Activated CD4-positive, alpha-beta T cell treated with anti-CD3 and anti-CD28 coated beads for 36 hours (primary cell): ENCODE measurements around the gene NFKBIB. TPM values are rescaled to one million over a fixed set of nuclear protein-coding genes. Genes with fewer than 3 reads are reported as not detected.
"Not testable (repeated sequence)": the region's sequence is repeated elsewhere in the genome, so short reads cannot be mapped to it uniquely, and the experiment has no call there.

ENCODE experiments used
- ATAC-seq: fragments of 200-7000 bp; cut with Tn5 transposase; one replicate; pipeline ENCODE4 v1.10.0; 2021; ENCODE audit warnings: mild to moderate bottlenecking, moderate library complexity
- CTCF ChIA-PET: fragments of 350-600 bp; sonication (Branson Sonifier 250); formaldehyde crosslinking; loops from one replicate; lab custom pipeline; 2021; ENCODE audit warnings: antibody characterized with exemption; lab: Charles Lee
- POLR2A ChIA-PET: fragments of 350-600 bp; sonication (Branson Sonifier 250); formaldehyde crosslinking; loops from one replicate; lab custom pipeline; 2021; ENCODE audit warnings: antibody characterized with exemption, inconsistent platforms; lab: Charles Lee
- DNase-seq: peaks from one replicate; pipeline ENCODE4 v3.0.0-alpha.2; 2020
- H3K27ac Mint-ChIP-seq: one replicate; pipeline ENCODE4 v1.8.0; 2021; ENCODE audit warnings: mixed read lengths
- H3K27me3 Mint-ChIP-seq: one replicate; pipeline ENCODE4 v1.8.0; 2021; ENCODE audit warnings: mixed read lengths
- H3K36me3 Mint-ChIP-seq: one replicate; pipeline ENCODE4 v1.8.0; 2021; ENCODE audit warnings: low read depth, mixed read lengths
- H3K4me1 Mint-ChIP-seq: one replicate; pipeline ENCODE4 v1.8.0; 2021; ENCODE audit warnings: mixed read lengths
- H3K4me3 Mint-ChIP-seq: one replicate; pipeline ENCODE4 v1.8.0; 2021; ENCODE audit warnings: mild to moderate bottlenecking, moderate library complexity, mixed read lengths
- H3K9me3 Mint-ChIP-seq: one replicate; pipeline ENCODE4 v1.8.0; 2021; ENCODE audit warnings: low read depth, mixed read lengths
- intact Hi-C, 2 experiments: fragments of 100-400 bp; cut with DNase I in 1 of 2; cut with micrococcal nuclease in 1 of 2; formaldehyde crosslinking; loops; one replicate each; pipeline versions ENCODE4 v1.14.2 to v1.15.1; 2022 to 2024; cut with DNase I, micrococcal nuclease
- total RNA-seq, 2 experiments: library from RNA; stranded (reverse); gene quantifications; one replicate each; pipeline ENCODE4 v1.2.3, GENCODE V29; 2021

The NFKBIB gene
- total RNA-seq, 2 experiments from 2014 or later = 49.4 to 52.5 TPM

DNA sequence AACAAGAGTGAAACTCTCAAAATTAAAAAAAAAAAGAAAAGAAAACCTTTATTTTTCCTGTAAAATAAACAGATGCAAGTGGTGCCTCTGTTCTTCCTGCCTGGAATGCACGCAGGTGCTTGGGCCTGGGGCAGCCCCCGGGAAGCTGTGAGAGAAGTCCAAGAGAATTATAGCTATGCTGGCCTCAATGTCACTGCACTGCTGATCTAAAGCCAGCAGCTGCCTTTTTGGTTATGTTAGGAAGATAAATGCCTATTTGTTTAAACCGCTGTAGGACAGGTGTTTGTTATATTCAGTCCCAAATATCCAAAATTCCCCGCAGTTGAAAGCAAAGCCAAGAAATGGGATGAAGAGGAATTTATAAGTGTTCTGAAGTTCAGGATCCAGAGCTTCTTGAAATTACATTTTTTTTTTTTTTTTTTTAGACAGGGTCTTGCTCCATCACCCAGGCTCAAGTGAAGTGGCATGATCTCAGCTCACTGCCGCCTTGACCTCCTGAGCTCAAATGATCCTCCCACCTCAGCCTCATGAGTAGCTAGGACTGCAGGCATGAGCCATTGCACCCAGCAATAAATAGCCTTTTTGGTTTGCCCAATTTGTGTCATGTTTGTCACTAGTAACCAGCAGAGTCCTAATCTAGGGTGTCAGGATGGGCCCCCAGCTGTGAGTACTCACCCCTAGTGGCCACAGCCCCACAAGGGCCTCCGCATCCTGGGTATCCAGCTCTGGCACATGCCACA lies 23.9 kb upstream of the NFKBIB start:
- H3K27ac Mint-ChIP-seq = peak overlapping the region; percentile 47
- intact Hi-C loops = no loop called here

DNA sequence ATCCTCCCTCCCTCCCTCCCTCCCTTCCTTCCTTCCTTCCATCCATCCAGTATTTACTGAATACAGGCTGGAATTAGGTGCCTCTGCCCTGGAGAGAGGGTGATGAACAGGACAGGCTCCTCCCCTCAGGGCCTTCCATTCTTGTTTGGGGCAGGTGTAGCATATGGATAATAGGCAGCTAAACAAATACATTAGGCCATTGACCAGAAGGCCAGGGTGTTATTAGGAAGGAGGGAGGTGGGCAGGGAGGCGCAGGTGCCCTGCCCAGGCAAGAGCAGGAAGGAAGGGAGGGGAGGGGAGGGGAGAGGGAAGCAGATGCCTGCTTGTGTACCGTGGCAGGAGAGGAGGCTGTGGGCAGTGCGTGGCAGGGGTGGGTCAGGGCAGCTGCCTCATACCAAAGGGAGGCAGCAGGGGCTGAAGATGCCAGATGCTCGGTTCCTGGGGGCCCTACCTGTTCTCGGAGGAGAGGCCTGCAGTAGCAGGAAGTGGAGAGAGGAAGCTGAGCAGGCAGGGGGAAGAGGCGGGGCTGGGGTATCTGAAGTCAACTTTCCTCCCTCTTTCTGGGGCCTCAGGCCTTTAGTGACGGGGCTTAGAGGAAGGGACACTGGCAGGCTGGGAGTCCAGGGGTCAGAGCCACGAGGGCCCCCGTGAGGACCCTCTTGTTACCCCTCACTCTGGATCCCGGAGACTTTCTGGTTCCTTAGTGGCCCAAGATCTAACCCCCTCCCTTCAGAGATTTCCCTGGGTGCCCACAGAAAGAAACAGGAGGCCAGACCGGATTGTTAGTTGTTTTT lies 21.8 kb upstream of the NFKBIB start, which contains the start of gene RINL:
TSS of gene RINL (minus strand) at position 495 of the 794 bp plus-strand sequence. CDS start 1,533 bp downstream, outside the sequence.
- peak within 1 kb of the TSS; percentile 89 for H3K4me3 Mint-ChIP-seq
- H3K27ac Mint-ChIP-seq = peak within 1 kb of the TSS; percentile 99
- no peaks in the 10 kb centered on the region for H3K27me3 Mint-ChIP-seq
- DNase-seq = peak; percentile 84
- ChIA-PET CTCF (interaction anchor here (0.6 to 3.6 kb wide), 6 partner anchors 8 to 52 kb away, joined by 3 to 35 read pairs (median 4); no protein-coding TSS in a partner anchor), POLR2A (no interaction called here)
- no peaks in the 10 kb centered on the region for H3K9me3 Mint-ChIP-seq
- ATAC-seq = peak; percentile 93
- intact Hi-C loops = loop anchor here (1.0 kb wide), 4 partner anchors 8 to 52 kb away; partner anchors contain the start of genes MRPS12 (in 1 of the 2), NFKBIB (in 1 of the 2), SARS2 (in 1 of the 2) and SIRT2 (in 1 of the 2)
- H3K4me1 Mint-ChIP-seq = peaks cover 27% of the 10 kb centered on the region
- peaks cover 16% of the 10 kb centered on the region for H3K36me3 Mint-ChIP-seq

More for the DNA sequence above, 23.9 kb upstream of the NFKBIB start:
- peaks cover 27% of the 10 kb centered on the region for H3K4me1 Mint-ChIP-seq
- ChIA-PET POLR2A (interaction anchor here (1.1 kb wide), 1 partner anchor 44 kb away, joined by 4 read pairs; no protein-coding TSS in a partner anchor), CTCF (interaction anchor here (1.0 to 1.4 kb wide), 4 partner anchors 9 to 106 kb away, joined by 3 to 4 read pairs (median 4); partner anchors contain the start of genes MRPS12 and SARS2)
- H3K27me3 Mint-ChIP-seq = no peaks in the 10 kb centered on the region
- H3K4me3 Mint-ChIP-seq = peak overlapping the region; percentile 89
- ATAC-seq (no peak), DNase-seq (no peak)
- no peaks in the 10 kb centered on the region for H3K9me3 Mint-ChIP-seq
- peaks cover 21% of the 10 kb centered on the region for H3K36me3 Mint-ChIP-seq

DNA sequence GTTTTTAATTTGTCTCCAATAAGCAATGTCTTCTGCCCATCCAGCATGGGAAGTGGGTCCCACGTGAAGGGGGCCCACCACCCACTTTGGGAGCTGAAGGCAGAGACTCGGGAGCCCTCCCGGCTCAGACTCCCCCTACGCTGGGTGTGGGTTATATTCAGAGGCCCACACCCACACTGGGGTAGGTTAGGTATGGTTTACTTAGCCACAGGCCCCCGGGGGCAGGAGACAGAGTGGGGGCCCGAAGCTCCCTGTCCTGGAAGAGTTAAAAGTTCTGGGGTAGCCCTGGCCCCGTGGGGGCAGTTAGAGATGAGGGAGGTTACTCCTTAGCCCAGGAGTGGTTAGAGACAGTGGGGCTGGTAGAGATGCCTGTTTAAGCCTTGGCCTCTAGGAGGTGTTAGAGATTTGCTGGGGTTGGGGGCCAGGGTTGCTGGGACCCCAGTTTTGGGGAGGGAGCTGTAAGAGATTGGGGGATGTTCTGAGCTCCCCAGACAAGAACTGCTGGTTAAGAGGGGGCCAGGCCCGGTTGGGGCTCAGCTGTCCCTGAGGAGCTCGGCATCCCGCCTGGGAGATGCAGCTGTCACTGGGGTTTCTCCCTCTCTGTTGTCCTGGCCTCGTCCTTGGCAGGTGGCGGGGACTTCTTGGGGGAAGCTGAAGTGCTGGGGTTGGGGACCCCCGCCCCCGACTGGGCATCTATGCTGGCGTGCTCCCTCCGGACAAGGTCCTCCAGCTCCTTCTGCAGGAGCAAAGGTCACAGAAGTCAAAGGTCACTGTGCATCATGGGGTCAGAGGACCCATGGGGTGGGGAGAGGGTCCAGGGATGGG lies 21.0 kb upstream of the NFKBIB start:
- ChIA-PET POLR2A (interaction anchor here (0.6 kb wide), 2 partner anchors 26 to 62 kb away, joined by 3 to 4 read pairs; no protein-coding TSS in a partner anchor), CTCF (interaction anchor here (0.6 to 3.6 kb wide), 8 partner anchors 9 to 109 kb away, joined by 3 to 35 read pairs (median 4); no protein-coding TSS in a partner anchor)
- Mint-ChIP-seq H3K27me3 (no peaks in the 10 kb centered on the region), H3K27ac (peak overlapping the region; percentile 99), H3K4me1 (peaks cover 27% of the 10 kb centered on the region), H3K9me3 (no peaks in the 10 kb centered on the region), H3K36me3 (peaks cover 15% of the 10 kb centered on the region), H3K4me3 (peak overlapping the region; percentile 89)
- intact Hi-C loops = loop anchor here (1.0 kb wide), 4 partner anchors 8 to 52 kb away; partner anchors contain the start of genes MRPS12 (in 1 of the 2), NFKBIB (in 1 of the 2), SARS2 (in 1 of the 2) and SIRT2 (in 1 of the 2)
- DNase-seq = no peak
- ATAC-seq = peak; percentile 23

DNA sequence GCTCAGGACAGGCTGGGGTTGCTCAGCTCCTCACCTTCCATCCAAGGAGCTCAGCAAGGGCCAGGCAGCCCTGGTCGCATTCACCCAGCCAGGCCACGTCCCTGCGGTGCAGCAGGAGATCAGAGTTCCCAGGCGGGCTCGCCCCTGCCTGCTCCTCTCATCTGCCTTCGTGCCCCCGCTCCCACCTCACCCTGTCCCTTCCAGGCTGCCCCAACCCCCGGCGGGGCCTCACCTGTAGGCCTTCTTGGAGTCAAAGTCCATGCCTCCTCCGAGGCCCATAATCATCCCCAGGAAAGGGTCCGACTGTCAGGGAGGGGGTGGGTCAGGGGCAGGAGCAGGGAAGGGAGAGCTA lies 20.4 kb upstream of the NFKBIB start:
- Mint-ChIP-seq H3K4me3 (peak overlapping the region; percentile 89), H3K27ac (peak overlapping the region; percentile 99), H3K27me3 (no peaks in the 10 kb centered on the region), H3K4me1 (peaks cover 27% of the 10 kb centered on the region), H3K36me3 (peaks cover 15% of the 10 kb centered on the region), H3K9me3 (no peaks in the 10 kb centered on the region)
- ChIA-PET POLR2A (interaction anchor here (0.6 kb wide), 2 partner anchors 26 to 61 kb away, joined by 3 to 4 read pairs; no protein-coding TSS in a partner anchor), CTCF (interaction anchor here (0.9 to 3.6 kb wide), 6 partner anchors 8 to 110 kb away, joined by 3 to 35 read pairs (median 5); no protein-coding TSS in a partner anchor)
- no peak for ATAC-seq
- intact Hi-C loops = no loop called here
- DNase-seq = no peak

DNA sequence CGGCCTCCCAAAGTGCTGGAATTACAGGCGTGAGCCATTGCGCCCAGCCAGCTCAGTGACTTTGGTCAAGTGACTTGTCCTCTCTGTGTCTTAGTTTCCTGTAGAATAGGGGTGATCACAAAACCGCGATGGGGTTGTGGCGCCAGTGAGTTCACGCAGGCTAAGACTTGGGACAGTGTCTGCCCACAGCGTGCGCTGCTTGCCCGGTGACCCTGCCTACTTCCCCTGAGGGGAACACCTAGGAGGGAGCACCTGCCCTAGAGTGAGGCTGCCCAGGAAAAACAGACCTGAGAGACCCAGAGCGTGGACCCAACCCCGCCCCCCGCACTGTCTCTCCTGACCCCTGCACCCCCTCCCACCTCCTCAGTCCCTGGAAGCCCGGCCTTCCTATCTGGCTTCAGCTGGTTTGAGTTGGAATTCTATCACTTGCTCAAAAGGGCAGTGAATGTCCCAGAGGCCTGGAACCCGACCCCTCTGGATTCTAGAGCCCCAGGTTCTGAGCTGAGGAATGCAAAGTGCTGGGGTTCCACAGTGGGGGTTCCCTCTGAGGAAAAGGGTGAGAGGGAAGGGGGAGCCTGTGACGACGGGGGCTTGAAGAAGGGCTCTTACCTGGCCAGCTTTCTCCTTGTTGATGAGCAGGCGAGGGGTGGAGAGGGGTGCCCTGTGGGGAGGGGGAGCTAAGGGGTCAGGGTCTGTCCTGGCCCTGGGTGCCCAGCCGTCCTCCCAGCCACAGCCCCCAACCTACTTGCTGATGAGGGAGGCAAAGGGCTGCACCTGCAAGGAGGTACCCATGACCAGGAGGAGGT lies 19.5 kb upstream of the NFKBIB start:
- POLR2A ChIA-PET = no interaction called here
- intact Hi-C loops = no loop called here
- H3K9me3 Mint-ChIP-seq = no peaks in the 10 kb centered on the region

DNA sequence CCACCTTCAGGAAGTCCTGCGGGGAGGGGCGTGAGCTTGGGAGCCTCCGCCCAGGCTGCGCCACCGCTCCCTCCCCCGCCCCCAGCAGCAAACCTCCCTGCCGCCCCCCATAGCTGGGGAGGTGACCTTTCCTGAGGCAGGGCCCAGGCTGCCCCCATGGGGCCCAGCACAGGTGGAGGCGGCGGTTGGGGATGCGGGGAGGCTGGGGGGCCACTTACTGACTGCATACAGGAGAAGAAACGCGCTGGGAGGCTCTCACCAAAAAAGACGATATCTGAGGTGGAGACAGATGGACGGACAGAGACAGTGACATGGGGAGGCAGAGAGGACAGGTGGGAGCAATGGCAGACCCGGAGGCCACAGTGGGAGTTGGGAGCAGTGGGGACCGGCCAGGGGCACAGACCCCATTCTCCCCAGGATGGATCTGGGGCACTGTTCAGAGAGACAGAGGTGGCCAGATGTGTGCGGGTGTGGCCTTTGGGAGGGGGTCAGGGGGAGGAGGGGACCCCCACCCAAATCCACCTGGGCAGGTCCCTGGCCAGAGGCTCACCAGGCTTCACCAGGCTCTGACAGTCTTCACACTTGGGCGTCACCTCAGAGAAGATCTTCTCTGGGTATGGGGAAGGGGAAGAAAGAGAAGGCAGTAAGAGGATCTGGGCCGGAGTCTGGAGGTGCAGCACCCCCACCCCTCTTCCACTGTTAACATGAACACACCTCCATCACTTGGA lies 18.7 kb upstream of the NFKBIB start:
- POLR2A ChIA-PET = no interaction called here
- H3K27me3 Mint-ChIP-seq = no peaks in the 10 kb centered on the region
- H3K9me3 Mint-ChIP-seq = no peaks in the 10 kb centered on the region
- peaks cover 24% of the 10 kb centered on the region for H3K4me1 Mint-ChIP-seq
- no peak overlapping the region for H3K27ac Mint-ChIP-seq
- CTCF ChIA-PET = interaction anchor here (0.6 kb wide), 1 partner anchor 48 kb away, joined by 3 read pairs; no protein-coding TSS in a partner anchor
- intact Hi-C loops = no loop called here
- H3K36me3 Mint-ChIP-seq = peaks cover 11% of the 10 kb centered on the region
- ATAC-seq = no peak
- no peak for DNase-seq
- H3K4me3 Mint-ChIP-seq = no peak overlapping the region

More for the DNA sequence above, 19.5 kb upstream of the NFKBIB start:
- no peak for DNase-seq
- H3K36me3 Mint-ChIP-seq = peaks cover 15% of the 10 kb centered on the region
- H3K27me3 Mint-ChIP-seq = no peaks in the 10 kb centered on the region
- H3K27ac Mint-ChIP-seq = peak overlapping the region; percentile 56
- peaks cover 27% of the 10 kb centered on the region for H3K4me1 Mint-ChIP-seq
- no peak overlapping the region for H3K4me3 Mint-ChIP-seq
- CTCF ChIA-PET = interaction anchor here (3.6 kb wide), 1 partner anchor 7 kb away, joined by 35 read pairs; no protein-coding TSS in a partner anchor
- no peak for ATAC-seq

DNA sequence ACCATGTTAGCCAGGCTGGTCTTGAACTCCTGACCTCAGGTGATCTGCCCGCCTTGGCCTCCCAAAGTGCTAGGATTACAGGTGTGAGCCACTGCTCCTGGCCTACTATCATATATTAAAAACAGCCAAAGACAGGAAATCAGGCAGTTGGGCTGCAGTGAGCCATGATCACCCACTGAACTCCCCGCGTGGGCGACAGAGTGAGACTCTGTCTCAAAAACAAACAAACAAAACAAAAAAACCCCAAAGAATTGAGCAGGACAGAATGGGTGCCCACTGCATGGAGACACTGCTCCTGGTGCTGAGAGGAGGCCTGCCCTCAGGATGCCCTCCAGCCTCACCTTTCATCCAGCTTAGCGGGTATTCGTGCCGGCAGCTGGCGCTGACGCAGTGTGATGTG lies 16.5 kb upstream of the NFKBIB start:
- no peak overlapping the region for H3K4me3 Mint-ChIP-seq
- H3K27me3 Mint-ChIP-seq = no peaks in the 10 kb centered on the region
- ChIA-PET POLR2A (interaction anchor here (0.6 to 0.7 kb wide), 2 partner anchors 14 to 253 kb away, joined by 3 to 4 read pairs; no protein-coding TSS in a partner anchor), CTCF (interaction anchor here (0.6 kb wide), 1 partner anchor 103 kb away, joined by 3 read pairs; no protein-coding TSS in a partner anchor)
- no peaks in the 10 kb centered on the region for H3K9me3 Mint-ChIP-seq
- DNase-seq = no peak
- H3K36me3 Mint-ChIP-seq = peaks cover 7% of the 10 kb centered on the region
- no peak overlapping the region for H3K27ac Mint-ChIP-seq
- ATAC-seq = no peak
- intact Hi-C loops = no loop called here
- H3K4me1 Mint-ChIP-seq = peaks cover 9% of the 10 kb centered on the region

DNA sequence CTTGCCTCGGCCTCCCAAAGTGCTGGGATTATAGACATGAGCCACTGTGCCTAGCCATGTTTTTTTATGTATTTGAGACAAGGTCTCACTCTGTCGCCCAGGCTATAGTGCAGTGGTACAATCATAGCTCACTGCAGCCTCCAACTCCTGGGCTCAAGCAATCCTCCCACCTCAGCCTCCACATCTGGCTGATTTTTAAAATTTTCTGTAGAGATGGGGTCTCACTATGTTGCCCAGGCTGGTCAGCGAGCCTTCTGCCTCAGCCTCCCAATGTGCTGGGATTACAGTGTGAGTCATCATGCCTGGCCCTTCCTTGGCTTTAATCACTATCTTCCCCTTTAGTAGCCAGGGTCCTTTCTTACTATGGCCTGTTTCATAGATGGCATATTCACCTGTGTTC lies 15.1 kb upstream of the NFKBIB start:
- CTCF ChIA-PET, H3K27me3 Mint-ChIP-seq, H3K4me3 Mint-ChIP-seq, DNase-seq, POLR2A ChIA-PET, H3K36me3 Mint-ChIP-seq, H3K27ac Mint-ChIP-seq, H3K9me3 Mint-ChIP-seq, ATAC-seq, H3K4me1 Mint-ChIP-seq: not testable (repeated sequence)
- intact Hi-C loops = loop anchor here in 1 of 2 experiments (5.0 kb wide), 3 partner anchors 152 to 482 kb away; partner anchors contain the start of gene FAM98C

DNA sequence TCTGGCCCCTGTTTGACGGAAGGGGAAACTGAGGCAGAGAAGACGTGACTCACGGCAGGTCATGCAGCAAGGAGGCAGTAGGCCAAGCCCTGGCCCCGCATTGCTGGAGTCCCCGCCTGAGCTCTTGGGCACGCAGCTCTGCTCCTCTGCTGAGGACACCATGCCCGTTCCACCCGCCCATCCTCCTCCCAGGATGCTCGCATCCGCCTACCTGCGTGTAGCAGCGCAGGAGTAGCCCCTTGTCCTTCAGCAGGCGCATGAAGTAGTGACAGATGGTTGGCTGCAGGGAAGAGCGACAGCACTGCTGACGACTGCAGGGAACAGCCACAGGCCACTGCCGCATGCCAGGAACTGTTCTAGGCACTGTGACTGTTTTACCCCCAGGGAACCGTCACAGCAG lies 10.9 kb upstream of the NFKBIB start:
- H3K4me1 Mint-ChIP-seq = no peaks in the 10 kb centered on the region
- H3K27ac Mint-ChIP-seq = no peak overlapping the region
- ChIA-PET CTCF (interaction anchor here (0.6 to 3.5 kb wide), 6 partner anchors 10 to 642 kb away, joined by 3 to 35 read pairs (median 8); partner anchors contain the start of genes MRPS12, NFKBIB, RINL and SARS2), POLR2A (no interaction called here)
- no peak overlapping the region for H3K4me3 Mint-ChIP-seq
- no peaks in the 10 kb centered on the region for H3K27me3 Mint-ChIP-seq
- peaks cover 3% of the 10 kb centered on the region for H3K36me3 Mint-ChIP-seq
- intact Hi-C loops = loop anchor here in 1 of 2 experiments (5.0 kb wide), 3 partner anchors 157 to 487 kb away; partner anchors contain the start of gene FAM98C
- H3K9me3 Mint-ChIP-seq = no peaks in the 10 kb centered on the region
- DNase-seq = no peak
- ATAC-seq = no peak
